Spleen (tissue), 11 donors: ENCODE results near the gene CEND1. TPM values are rescaled to one million over a fixed set of nuclear protein-coding genes. Genes with fewer than 3 reads are reported as not detected.

Experiments used
- DNase-seq: peaks from one replicate; pipeline ENCODE4 v3.0.0-alpha.2; 2020
- H3K27ac ChIP-seq, 8 donors: fragments of 200-600 bp; sonication (generic) in 7 of 8; 1 replicate in 4 of 8; 2 replicates in 4 of 8; pipeline versions ENCODE4 v1.5.0 to v1.8.0; 2016 to 2021; ENCODE audit warnings: inconsistent platforms in 4 of 8, mild to moderate bottlenecking in 4 of 8, moderate library complexity in 1 of 8
- H3K27me3 ChIP-seq, 7 donors: fragments of 200-600 bp; sonication (generic) in 6 of 7; replicated peaks in 1 of 7; 1 replicate in 4 of 7; 2 replicates in 3 of 7; pipeline versions ENCODE4 v1.5.0 to v1.8.0; 2016 to 2021; ENCODE audit warnings: inconsistent platforms in 3 of 7, mild to moderate bottlenecking in 1 of 7
- H3K36me3 ChIP-seq, 6 donors: fragments of 200-600 bp; sonication (generic) in 5 of 6; 1 replicate in 4 of 6; 2 replicates in 2 of 6; pipeline versions ENCODE4 v1.5.0 to v1.8.0; 2016 to 2021; ENCODE audit warnings: inconsistent platforms in 2 of 6
- H3K4me1 ChIP-seq, 6 donors: fragments of 200-600 bp; sonication (generic) in 5 of 6; 1 replicate in 3 of 6; 2 replicates in 3 of 6; pipeline versions ENCODE4 v1.5.0 to v1.8.0; 2016 to 2021; ENCODE audit warnings: inconsistent platforms in 3 of 6
- H3K4me3 ChIP-seq, 8 donors: fragments of 200-600 bp; sonication (generic) in 7 of 8; 1 replicate in 4 of 8; 2 replicates in 4 of 8; pipeline versions ENCODE4 v1.5.0 to v1.8.0; 2016 to 2021; ENCODE audit warnings: inconsistent platforms in 4 of 8, mild to moderate bottlenecking in 4 of 8, moderate library complexity in 2 of 8
- H3K9me3 ChIP-seq, 8 donors: fragments of 200-600 bp; sonication (generic) in 7 of 8; 1 replicate in 4 of 8; 2 replicates in 4 of 8; pipeline versions ENCODE4 v1.5.0 to v1.8.0; 2016 to 2021; ENCODE audit warnings: inconsistent platforms in 4 of 8
- POLR2A ChIP-seq, 3 donors: fragments of 450-650 bp; IDR thresholded peaks; one replicate each; pipeline ENCODE4 v1.5.1; 2017; ENCODE audit warnings: antibody characterized with exemption in 3 of 3, mild to moderate bottlenecking in 1 of 3
- POLR2AphosphoS5 ChIP-seq, 3 donors: sonication (generic); formaldehyde crosslinking; IDR thresholded peaks; one replicate each; pipeline ENCODE4 v1.5.1; 2017; ENCODE audit warnings: antibody characterized with exemption in 3 of 3
- WGBS, 5 donors: extraction: QIAGEN DNeasy Blood & Tissue Kit in 3 of 5; methylation state at CpG; one replicate each; pipeline versions ENCODE4 v1.1.5 to v1.1.7; 2013 to 2018; 5-methylcytosine and 5-hydroxymethylcytosine counted together
- intact Hi-C: fragments of 100-400 bp; cut with DNase I; formaldehyde crosslinking; loops from one replicate; pipeline ENCODE4 v1.15.0; 2023; ENCODE audit warnings: low total_unique reads
- polyA plus RNA-seq, 3 donors: library from polyadenylated mRNA; stranded (reverse); fragments of 200-250 nt; gene quantifications; one replicate each; pipeline ENCODE4 v1.2.1, GENCODE V29; 2013
- total RNA-seq, 7 donors: library from RNA; depleted of rRNA in 3 of 7; stranded (reverse); fragments of >200 nt in 3 of 7; fragmentation: NEBNext Ultra II Directional in 4 of 7; extraction: Animal tissue kit (Norgen Biotek cat#: 25700) in 4 of 7; gene quantifications; one replicate each; pipeline versions ENCODE4 v1.1.0 to v1.2.1, GENCODE V29; 2016 to 2021
- TF ChIP-seq, protein P1 (sequence below), 11 experiments: fragments of 200-600 bp in 7 of 11; fragments of 450-650 bp in 4 of 11; sonication (generic) in 4 of 11; IDR thresholded peaks in 8 of 11; conservative IDR thresholded peaks in 3 of 11; 1 replicate in 7 of 11; 2 replicates in 4 of 11; pipeline versions ENCODE4 v1.4.0 to v1.8.0; 2016 to 2021; ENCODE audit warnings: antibody characterized with exemption in 11 of 11, inconsistent platforms in 4 of 11, mild to moderate bottlenecking in 1 of 11
- donor health status: healthy with polysubstance abuse.
- donor health status: DM: no; HTN: no; CAD: no; lungs with moderate emphysema.
- donor health status: DM: no; HTN: no; CAD: no.
- donor health status: Bipolar disorder and iron deficiency.
- donor health status: healthy.
- donor health status: DM: no; HTN: no; CAD: no.
- donor health status: DM: yes; HTN: yes; CAD: no.

The CEND1 gene
- total and polyA plus RNA-seq, 10 donors, result 0.29 to 0.42 (median 0.42) TPM; not detected in 7

DNA sequence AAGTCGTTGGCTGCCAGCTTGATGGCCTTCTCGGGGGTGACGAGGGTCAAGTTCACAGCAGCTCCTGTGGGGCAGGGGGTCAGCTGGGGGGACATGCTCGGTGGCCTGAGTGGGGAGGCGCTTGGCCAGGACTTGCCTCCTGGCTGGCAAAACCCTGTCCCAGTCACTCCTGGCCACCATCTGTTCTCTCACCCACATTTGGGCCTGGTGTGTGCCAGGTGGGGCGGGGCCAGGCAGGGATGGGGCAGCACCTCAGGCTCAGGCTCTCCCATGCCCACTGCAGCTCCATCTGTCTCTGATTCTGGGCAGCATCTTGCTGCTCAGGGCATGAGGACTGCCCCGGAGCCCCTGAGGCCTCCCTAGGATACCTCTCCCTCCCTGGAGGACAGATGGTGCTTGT, 3.7 kb upstream of the CEND1 start:
- no peak for DNase-seq
- WGBS, 5 donors, result 85 to 96% (median 91%) methylated on average over 5 to 7 of the region's 7 CpGs
- Histone ChIP-seq H3K4me1 (peaks cover 15 to 60% (median 46%) of the 10 kb centered on the region in 6 donors), H3K36me3 (peaks cover 0 to 42% (median 25%) of the 10 kb centered on the region in 6 donors), H3K27me3 (peaks cover 0 to 25% (median 20%) of the 10 kb centered on the region in 7 donors), H3K4me3 (no peak overlapping the region), H3K9me3 (no peaks in the 10 kb centered on the region), H3K27ac (no peak overlapping the region)
- TF ChIP-seq, protein P1, sequence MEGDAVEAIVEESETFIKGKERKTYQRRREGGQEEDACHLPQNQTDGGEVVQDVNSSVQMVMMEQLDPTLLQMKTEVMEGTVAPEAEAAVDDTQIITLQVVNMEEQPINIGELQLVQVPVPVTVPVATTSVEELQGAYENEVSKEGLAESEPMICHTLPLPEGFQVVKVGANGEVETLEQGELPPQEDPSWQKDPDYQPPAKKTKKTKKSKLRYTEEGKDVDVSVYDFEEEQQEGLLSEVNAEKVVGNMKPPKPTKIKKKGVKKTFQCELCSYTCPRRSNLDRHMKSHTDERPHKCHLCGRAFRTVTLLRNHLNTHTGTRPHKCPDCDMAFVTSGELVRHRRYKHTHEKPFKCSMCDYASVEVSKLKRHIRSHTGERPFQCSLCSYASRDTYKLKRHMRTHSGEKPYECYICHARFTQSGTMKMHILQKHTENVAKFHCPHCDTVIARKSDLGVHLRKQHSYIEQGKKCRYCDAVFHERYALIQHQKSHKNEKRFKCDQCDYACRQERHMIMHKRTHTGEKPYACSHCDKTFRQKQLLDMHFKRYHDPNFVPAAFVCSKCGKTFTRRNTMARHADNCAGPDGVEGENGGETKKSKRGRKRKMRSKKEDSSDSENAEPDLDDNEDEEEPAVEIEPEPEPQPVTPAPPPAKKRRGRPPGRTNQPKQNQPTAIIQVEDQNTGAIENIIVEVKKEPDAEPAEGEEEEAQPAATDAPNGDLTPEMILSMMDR (IDR thresholded peaks at IDR 0.05 in 8 of 11, conservative IDR thresholded peaks at IDR 0.05 in 3 of 11), result no peak
- TF ChIP-seq POLR2AphosphoS5 (IDR thresholded peaks at IDR 0.05) (no peak), POLR2A (IDR thresholded peaks at IDR 0.05) (no peak)
- intact Hi-C loops, result no loop called here

DNA sequence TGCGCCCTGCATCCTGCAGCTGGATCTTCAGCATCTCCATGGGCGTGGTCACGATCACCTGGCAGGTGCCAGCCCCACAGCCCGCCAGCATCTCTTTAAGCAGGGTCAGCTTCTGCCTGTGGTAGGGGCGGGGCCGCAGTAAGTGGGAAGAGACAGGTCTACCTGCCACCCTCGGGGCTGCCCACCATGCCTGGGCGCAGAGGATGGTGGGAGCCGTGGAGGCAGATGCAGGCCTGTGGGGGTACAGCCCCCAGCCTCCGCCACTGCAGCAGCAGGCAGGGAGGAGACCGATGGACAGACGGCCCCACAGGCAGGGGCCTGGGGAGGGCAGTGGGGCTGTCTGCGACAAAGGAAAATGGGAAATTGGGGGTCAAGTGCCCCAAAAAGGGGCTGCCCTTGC, 3.0 kb upstream of the CEND1 start:
- TF ChIP-seq POLR2A (IDR thresholded peaks at IDR 0.05), result no peak
- TF ChIP-seq POLR2AphosphoS5 (IDR thresholded peaks at IDR 0.05), result no peak
- TF ChIP-seq, protein P1 (IDR thresholded peaks at IDR 0.05 in 8 of 11, conservative IDR thresholded peaks at IDR 0.05 in 3 of 11), result no peak
- H3K4me1 ChIP-seq, result peaks cover 15 to 63% (median 46%) of the 10 kb centered on the region in 6 donors
- H3K36me3 ChIP-seq, result peaks cover 0 to 42% (median 25%) of the 10 kb centered on the region in 6 donors
- intact Hi-C loops, result no loop called here
- no peaks in the 10 kb centered on the region for H3K9me3 ChIP-seq
- no peak overlapping the region for H3K4me3 ChIP-seq
- peak; percentile 70 for DNase-seq
- 90 to 97% (median 96%) methylated on average over 8 to 13 of the region's 13 CpGs for WGBS, 5 donors
- no peak overlapping the region for H3K27ac ChIP-seq
- peaks cover 0 to 32% (median 26%) of the 10 kb centered on the region in 7 donors for H3K27me3 ChIP-seq

DNA sequence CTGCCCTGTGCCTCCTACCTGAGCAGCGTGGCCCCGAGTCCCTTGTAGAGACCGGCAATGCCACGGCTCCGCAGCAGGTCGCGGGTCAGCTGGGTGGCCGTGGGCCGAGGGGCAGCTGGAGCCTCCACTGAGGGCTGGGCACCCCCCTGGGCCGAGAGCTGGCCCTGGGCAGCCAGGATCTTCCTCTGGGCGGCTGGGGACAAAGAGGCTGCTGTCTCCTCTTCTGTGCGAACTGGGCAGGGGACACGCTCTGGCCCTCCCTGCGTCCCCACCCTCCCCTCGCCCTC, 2.6 kb upstream of the CEND1 start:
- H3K4me3 ChIP-seq, result no peak overlapping the region
- no peak for DNase-seq
- TF ChIP-seq, protein P1 (IDR thresholded peaks at IDR 0.05 in 8 of 11, conservative IDR thresholded peaks at IDR 0.05 in 3 of 11), result no peak
- TF ChIP-seq POLR2AphosphoS5 (IDR thresholded peaks at IDR 0.05), result peak in 1 of 3 donors; percentile 5
- no peak for TF ChIP-seq POLR2A (IDR thresholded peaks at IDR 0.05)
- H3K4me1 ChIP-seq, result peaks cover 15 to 63% (median 46%) of the 10 kb centered on the region in 6 donors
- WGBS, 5 donors, result 93 to 98% (median 95%) methylated on average over 6 to 15 of the region's 15 CpGs
- H3K27ac ChIP-seq, result no peak overlapping the region
- peaks cover 0 to 36% (median 26%) of the 10 kb centered on the region in 7 donors for H3K27me3 ChIP-seq
- intact Hi-C loops, result no loop called here
- H3K9me3 ChIP-seq, result no peaks in the 10 kb centered on the region
- H3K36me3 ChIP-seq, result peaks cover 0 to 42% (median 25%) of the 10 kb centered on the region in 6 donors

DNA sequence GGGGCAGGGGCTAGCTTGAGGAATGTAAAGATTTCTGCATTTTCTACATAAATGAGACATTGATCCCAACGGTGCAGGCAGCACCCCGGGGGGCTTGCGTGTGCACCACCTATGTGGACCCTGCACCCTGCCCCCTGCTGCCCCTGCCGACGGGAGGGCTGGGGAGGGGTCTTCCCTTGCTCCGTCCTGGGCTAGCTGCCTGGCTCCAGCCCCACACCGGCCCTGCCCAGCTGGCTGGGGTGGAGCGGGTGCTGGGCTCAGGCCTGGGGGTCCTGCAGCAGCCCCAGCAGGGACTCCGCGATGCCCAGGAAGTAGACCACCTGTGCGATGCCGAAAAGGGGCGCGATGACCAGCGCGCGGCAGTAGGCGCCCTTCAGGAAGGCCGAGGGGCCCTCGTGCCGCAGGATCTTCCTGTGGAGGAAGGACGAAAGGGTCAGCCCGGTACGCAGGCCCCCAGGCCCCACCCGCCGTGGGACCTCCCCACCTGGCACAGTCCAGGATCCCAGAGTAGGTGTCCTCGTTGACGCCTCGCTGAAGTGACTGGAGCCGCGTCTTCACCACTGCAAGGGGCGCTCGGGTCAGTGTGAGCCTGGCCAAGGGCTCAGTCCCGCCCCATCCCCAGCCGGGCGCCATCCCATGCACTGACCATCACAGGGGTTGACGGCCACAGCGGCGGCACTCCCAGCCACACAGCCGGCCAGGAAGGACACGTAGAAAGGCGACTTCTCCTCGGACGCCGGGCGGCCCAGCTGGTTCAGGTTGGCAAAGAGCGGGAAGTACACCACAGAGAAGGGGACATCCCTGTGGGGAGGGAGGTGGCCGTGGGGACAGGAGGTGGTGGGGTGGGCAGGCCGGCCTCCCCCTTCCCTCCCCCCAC, 2.0 kb upstream of the CEND1 start:
- DNase-seq, result peak; percentile 74
- TF ChIP-seq, protein P1 (IDR thresholded peaks at IDR 0.05 in 8 of 11, conservative IDR thresholded peaks at IDR 0.05 in 3 of 11), result no peak
- peak in 1 of 3 donors; percentile 34 for TF ChIP-seq POLR2AphosphoS5 (IDR thresholded peaks at IDR 0.05)
- WGBS, 5 donors, result 91 to 95% (median 94%) methylated on average over 24 to 49 of the region's 49 CpGs
- H3K4me1 ChIP-seq, result peaks cover 13 to 58% (median 40%) of the 10 kb centered on the region in 6 donors
- no peak overlapping the region for H3K4me3 ChIP-seq
- peaks cover 0 to 36% (median 26%) of the 10 kb centered on the region in 7 donors for H3K27me3 ChIP-seq
- H3K27ac ChIP-seq, result no peak overlapping the region
- H3K36me3 ChIP-seq, result peaks cover 0 to 42% (median 25%) of the 10 kb centered on the region in 6 donors
- no peaks in the 10 kb centered on the region for H3K9me3 ChIP-seq
- intact Hi-C loops, result no loop called here
